Lower leg skin (tissue), 3 donors: ENCODE data around the gene DKKL1.

Experiments used
- CTCF ChIP-seq, 3 donors: fragments of 450-650 bp; IDR thresholded peaks; one replicate each; pipeline ENCODE4 v1.5.1; 2016; ENCODE audit warnings: antibody characterized with exemption in 3 of 3, mild to moderate bottlenecking in 3 of 3, moderate library complexity in 2 of 3
- POLR2A ChIP-seq, 2 donors: fragments of 450-650 bp; IDR thresholded peaks; one replicate each; pipeline ENCODE4 v1.6.1; 2016 to 2017; ENCODE audit warnings: antibody characterized with exemption in 2 of 2, mild to moderate bottlenecking in 1 of 2, moderate library complexity in 1 of 2

DNA sequence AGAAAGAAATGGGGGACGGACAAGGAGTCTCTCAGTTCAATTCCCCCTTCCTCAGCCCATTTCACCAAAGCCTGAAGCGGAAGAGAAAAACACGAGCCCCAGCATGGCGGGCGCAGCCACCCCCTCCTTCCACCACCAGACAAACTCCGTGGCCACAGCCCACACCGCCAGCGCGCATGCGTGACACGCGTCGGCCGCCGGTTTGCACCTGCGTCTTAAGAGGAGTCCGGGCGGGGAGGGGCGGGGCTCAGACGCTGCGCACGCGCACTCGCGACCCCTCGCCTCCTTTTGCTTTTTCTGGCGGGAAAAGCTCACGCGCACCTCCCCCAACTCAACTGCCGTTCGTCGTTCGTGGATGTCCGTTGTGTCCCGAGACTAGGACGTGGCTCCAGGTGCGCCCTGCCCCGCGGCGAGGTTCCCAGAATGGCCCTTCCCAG is 24.3 kb downstream of the DKKL1 start, which contains the start of gene KASH5:
- TF ChIP-seq CTCF (IDR thresholded peaks at IDR 0.05) (no peak), POLR2A (IDR thresholded peaks at IDR 0.05) (no peak)
